HL-60 (cell line): ENCODE data around the gene AMH.
A peak's percentile ranks its signal among the peaks of the same experiment; 100 is the strongest.

Experiments used
- DNase-seq, 2 experiments: peaks; one replicate each; pipeline ENCODE4 v3.0.0-alpha.2; 2010 to 2020; ENCODE audit warnings: low read depth in 1 of 2, low spot score in 1 of 2
- H3K27ac ChIP-seq: fragments of 250-450 bp; sonication (Bioruptor Pico); replicated peaks from 2 replicates; pipeline ENCODE4 v1.5.1; 2020; ENCODE audit warnings: mild to moderate bottlenecking, moderate library complexity
- H3K27me3 ChIP-seq: fragments of 250-450 bp; sonication (Bioruptor Pico); 2 replicates; pipeline ENCODE4 v1.5.1; 2021; ENCODE audit warnings: mild to moderate bottlenecking, moderate library complexity; ENCODE audit not compliant: insufficient read depth, poor library complexity, severe bottlenecking
- H3K4me3 ChIP-seq: replicated peaks from 2 replicates; pipeline ENCODE4 v1.5.1; 2011; ENCODE audit warnings: mild to moderate bottlenecking, control low read depth, low read length; ENCODE audit not compliant: insufficient read depth
- GABPA ChIP-seq: IDR thresholded peaks from 2 replicates; pipeline ENCODE4 v1.6.1; 2012; ENCODE audit warnings: low read depth
- POLR2AphosphoS5 ChIP-seq: IDR thresholded peaks from 2 replicates; pipeline ENCODE4 v1.6.1; 2012; ENCODE audit warnings: low read depth
- SPI1 ChIP-seq: IDR thresholded peaks from 2 replicates; pipeline ENCODE4 v1.6.1; 2012; ENCODE audit warnings: low read depth, mild to moderate bottlenecking, borderline replicate concordance
- TF ChIP-seq, protein P1 (sequence below): IDR thresholded peaks from one replicate; pipeline ENCODE4 v1.5.1; 2011; ENCODE audit warnings: low read length, control low read depth, inconsistent platforms; ENCODE audit not compliant: insufficient read depth
- TF ChIP-seq, protein P2 (sequence below): IDR thresholded peaks from 2 replicates; pipeline ENCODE4 v1.6.1; 2012; ENCODE audit warnings: low read depth; ENCODE audit not compliant: insufficient replicate concordance

Gene AMH

GRCh38 chr19:2233601-2234280 lies 15.4 kb upstream of the AMH start:
- Histone ChIP-seq H3K27me3 (no peaks in the 10 kb centered on the region), H3K27ac (no peak overlapping the region), H3K4me3 (no peak overlapping the region)
- TF ChIP-seq GABPA (no peak), POLR2AphosphoS5 (no peak), SPI1 (no peak)
- TF ChIP-seq, protein P1, sequence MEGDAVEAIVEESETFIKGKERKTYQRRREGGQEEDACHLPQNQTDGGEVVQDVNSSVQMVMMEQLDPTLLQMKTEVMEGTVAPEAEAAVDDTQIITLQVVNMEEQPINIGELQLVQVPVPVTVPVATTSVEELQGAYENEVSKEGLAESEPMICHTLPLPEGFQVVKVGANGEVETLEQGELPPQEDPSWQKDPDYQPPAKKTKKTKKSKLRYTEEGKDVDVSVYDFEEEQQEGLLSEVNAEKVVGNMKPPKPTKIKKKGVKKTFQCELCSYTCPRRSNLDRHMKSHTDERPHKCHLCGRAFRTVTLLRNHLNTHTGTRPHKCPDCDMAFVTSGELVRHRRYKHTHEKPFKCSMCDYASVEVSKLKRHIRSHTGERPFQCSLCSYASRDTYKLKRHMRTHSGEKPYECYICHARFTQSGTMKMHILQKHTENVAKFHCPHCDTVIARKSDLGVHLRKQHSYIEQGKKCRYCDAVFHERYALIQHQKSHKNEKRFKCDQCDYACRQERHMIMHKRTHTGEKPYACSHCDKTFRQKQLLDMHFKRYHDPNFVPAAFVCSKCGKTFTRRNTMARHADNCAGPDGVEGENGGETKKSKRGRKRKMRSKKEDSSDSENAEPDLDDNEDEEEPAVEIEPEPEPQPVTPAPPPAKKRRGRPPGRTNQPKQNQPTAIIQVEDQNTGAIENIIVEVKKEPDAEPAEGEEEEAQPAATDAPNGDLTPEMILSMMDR, result no peak
- TF ChIP-seq, protein P2, sequence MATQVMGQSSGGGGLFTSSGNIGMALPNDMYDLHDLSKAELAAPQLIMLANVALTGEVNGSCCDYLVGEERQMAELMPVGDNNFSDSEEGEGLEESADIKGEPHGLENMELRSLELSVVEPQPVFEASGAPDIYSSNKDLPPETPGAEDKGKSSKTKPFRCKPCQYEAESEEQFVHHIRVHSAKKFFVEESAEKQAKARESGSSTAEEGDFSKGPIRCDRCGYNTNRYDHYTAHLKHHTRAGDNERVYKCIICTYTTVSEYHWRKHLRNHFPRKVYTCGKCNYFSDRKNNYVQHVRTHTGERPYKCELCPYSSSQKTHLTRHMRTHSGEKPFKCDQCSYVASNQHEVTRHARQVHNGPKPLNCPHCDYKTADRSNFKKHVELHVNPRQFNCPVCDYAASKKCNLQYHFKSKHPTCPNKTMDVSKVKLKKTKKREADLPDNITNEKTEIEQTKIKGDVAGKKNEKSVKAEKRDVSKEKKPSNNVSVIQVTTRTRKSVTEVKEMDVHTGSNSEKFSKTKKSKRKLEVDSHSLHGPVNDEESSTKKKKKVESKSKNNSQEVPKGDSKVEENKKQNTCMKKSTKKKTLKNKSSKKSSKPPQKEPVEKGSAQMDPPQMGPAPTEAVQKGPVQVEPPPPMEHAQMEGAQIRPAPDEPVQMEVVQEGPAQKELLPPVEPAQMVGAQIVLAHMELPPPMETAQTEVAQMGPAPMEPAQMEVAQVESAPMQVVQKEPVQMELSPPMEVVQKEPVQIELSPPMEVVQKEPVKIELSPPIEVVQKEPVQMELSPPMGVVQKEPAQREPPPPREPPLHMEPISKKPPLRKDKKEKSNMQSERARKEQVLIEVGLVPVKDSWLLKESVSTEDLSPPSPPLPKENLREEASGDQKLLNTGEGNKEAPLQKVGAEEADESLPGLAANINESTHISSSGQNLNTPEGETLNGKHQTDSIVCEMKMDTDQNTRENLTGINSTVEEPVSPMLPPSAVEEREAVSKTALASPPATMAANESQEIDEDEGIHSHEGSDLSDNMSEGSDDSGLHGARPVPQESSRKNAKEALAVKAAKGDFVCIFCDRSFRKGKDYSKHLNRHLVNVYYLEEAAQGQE, result no peak
- DNase-seq, result no peak

DNA sequence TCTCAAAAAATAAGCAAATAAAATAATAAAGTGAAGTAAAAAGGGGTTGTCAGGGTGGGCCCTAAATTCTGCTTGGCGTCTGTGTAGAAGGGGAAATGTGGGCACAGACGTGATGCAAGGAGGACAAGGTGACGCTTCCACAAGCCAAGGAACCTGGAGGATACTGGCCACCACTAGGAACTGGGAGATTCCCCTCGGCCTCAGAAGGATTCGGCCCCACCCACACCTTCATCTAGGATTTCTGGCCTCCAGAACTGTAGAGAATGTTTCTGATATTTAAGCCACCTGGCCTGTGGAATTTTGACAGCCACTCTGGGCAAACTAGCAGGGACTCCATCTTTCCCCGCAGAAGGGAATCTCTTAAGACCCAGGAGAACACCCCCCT lies 14.1 kb upstream of the AMH start:
- TF ChIP-seq, protein P2, result no peak
- TF ChIP-seq, protein P1, result no peak
- peak overlapping the region; percentile 98 for H3K27ac ChIP-seq
- DNase-seq, result no peak
- no peaks in the 10 kb centered on the region for H3K27me3 ChIP-seq
- H3K4me3 ChIP-seq, result peak overlapping the region; percentile 78

DNA sequence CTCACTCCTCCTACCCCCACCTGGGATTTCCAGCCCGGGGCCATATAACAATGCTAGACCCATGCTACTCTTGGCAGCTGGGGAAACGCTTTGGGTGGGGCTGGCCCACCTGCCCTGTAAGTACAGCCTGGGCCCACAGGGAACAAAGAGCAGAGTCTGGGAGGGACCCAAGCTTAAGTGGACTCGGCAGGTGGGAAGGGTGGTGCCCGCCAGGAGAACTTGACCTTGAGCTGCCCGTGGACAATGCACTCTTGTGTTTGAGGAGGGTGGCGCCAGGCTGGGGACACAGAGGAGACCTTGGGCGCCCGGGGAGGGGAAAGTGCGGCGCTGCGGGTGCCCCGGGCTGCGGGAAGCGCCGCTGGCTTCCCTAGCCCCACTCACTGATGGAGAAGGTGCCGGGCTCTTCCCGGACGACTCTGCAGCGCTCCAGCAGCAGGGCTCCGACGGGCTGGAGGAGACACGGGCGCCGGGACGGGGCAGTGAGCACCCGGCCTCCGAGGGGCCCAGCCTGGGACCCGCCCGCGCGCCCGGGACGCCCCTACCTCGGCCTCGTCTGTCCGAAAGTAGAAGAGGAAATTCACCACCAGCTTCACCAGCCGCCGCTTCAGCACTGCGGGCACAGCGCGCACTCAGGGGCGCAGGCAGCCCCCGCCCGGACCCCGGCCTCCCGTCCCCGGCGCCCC lies 13.6 kb upstream of the AMH start:
- Histone ChIP-seq H3K27ac (peak overlapping the region; percentile 98), H3K27me3 (no peaks in the 10 kb centered on the region), H3K4me3 (peak overlapping the region; percentile 78)
- no peak for DNase-seq
- TF ChIP-seq GABPA, result no peak
- TF ChIP-seq SPI1, result no peak
- no peak for TF ChIP-seq POLR2AphosphoS5
- TF ChIP-seq, protein P1, result no peak
- TF ChIP-seq, protein P2, result no peak
